Measurements from ENCODE around the gene JAKMIP3. TPM values are rescaled to one million over a fixed set of nuclear protein-coding genes. Genes with fewer than 3 reads are reported as not detected.

Gene JAKMIP3
- total and polyA plus RNA-seq, 2 donors (not counting 1 experiment from before 2014, with no cell fraction given): 0.17 to 0.21 TPM

GRCh38 chr10:132114953-132115520, 49.3 kb downstream of the JAKMIP3 start:
- no peaks in the 10 kb centered on the region for H3K36me3 ChIP-seq (replicated peaks in 1 of 2; ENCODE audit: control extremely low read depth in 1 of 2, control insufficient read depth in 1 of 2, extremely low read depth in 1 of 2, insufficient read depth in 2 of 2, low read length in 1 of 2)
- Mint-ChIP-seq H3K4me3 (no peak overlapping the region), H3K27ac (no peak overlapping the region), H3K9me3 (ENCODE audit: insufficient read depth) (no peaks in the 10 kb centered on the region), H3K27me3 (no peaks in the 10 kb centered on the region), H3K4me1 (no peaks in the 10 kb centered on the region)
- TF ChIP-seq EZH2 (IDR thresholded peaks at IDR 0.05; ENCODE audit: borderline replicate concordance, insufficient read depth, low read depth, low read length, poor library complexity, severe bottlenecking): no peak
- no peak for TF ChIP-seq CTCF (IDR thresholded peaks at IDR 0.05)
- no peaks in the 10 kb centered on the region for H3K27me3 ChIP-seq (replicated peaks in 1 of 4; ENCODE audit: control extremely low read depth in 1 of 4, control insufficient read depth in 3 of 4, insufficient read depth in 4 of 4, low read length in 3 of 4)
- no peak overlapping the region for H3K9ac ChIP-seq (ENCODE audit: low read length)
- no peaks in the 10 kb centered on the region for H3K79me2 ChIP-seq (ENCODE audit: control insufficient read depth, insufficient read depth, low read length)
- no peak for DNase-seq
- POLR2A ChIA-PET: no interaction called here
- CTCF ChIA-PET: interaction anchor here (0.6 kb wide), 1 partner anchor 15 kb away, joined by 3 read pairs; no protein-coding TSS in a partner anchor
- no peak for ATAC-seq (ENCODE audit: low read depth)
- no peak overlapping the region for H2AFZ ChIP-seq (ENCODE audit: insufficient read depth, low read depth, low read length, poor library complexity, severe bottlenecking)
- H3K4me3 ChIP-seq (ENCODE audit: control extremely low read depth in 1 of 5, extremely low read depth in 1 of 5, insufficient read depth in 1 of 5, low read depth in 2 of 5, low read length in 4 of 5): no peak overlapping the region
- 95% methylated on average over 24 of the region's 24 CpGs for WGBS (ENCODE audit: insufficient coverage)
- H3K27ac ChIP-seq (ENCODE audit: low read length in 2 of 2): no peak overlapping the region
- no peaks in the 10 kb centered on the region for H3K4me1 ChIP-seq (ENCODE audit: control insufficient read depth in 2 of 2, insufficient read depth in 2 of 2, low read length in 2 of 2)
- H3K4me2 ChIP-seq (replicated peaks; ENCODE audit: low read depth, low read length, poor library complexity, severe bottlenecking): no peak overlapping the region
- no peaks in the 10 kb centered on the region for H4K20me1 ChIP-seq (ENCODE audit: control insufficient read depth, insufficient read depth, low read length, poor library complexity, severe bottlenecking)
- H3K9me3 ChIP-seq (ENCODE audit: control extremely low read depth in 1 of 3, control insufficient read depth in 2 of 3, insufficient read depth in 1 of 3, low read length in 2 of 3): peaks cover 0 to 4% (median 0%) of the 10 kb centered on the region in 3 donors
- intact Hi-C loops (cut with micrococcal nuclease): no loop called here

Other genes with a start within 250 kb of the JAKMIP3 start
- 40.4 and 45.6 TPM in 2 replicates for gene PPP2R2D, start 164.9 kb upstream of the JAKMIP3 start, total RNA-seq
- gene PPP2R2D, start 164.9 kb upstream of the JAKMIP3 start, polyA plus RNA-seq: 24.8 and 25.8 TPM in 2 replicates
- gene BNIP3, start 84.0 kb upstream of the JAKMIP3 start, total RNA-seq: 10.3 and 10.9 TPM in 2 replicates
- 7.1 and 9.6 TPM in 2 replicates for gene BNIP3, start 84.0 kb upstream of the JAKMIP3 start, polyA plus RNA-seq
- 0.22 TPM in 1 of 2 replicates, not detected in the other for gene DPYSL4, start 121.0 kb downstream of the JAKMIP3 start, total RNA-seq
- gene DPYSL4, start 121.0 kb downstream of the JAKMIP3 start, polyA plus RNA-seq: 0.03 and 0.37 TPM in 2 replicates
- 16.8 and 20.0 TPM in 2 replicates for gene STK32C, start 242.0 kb downstream of the JAKMIP3 start, total RNA-seq
- 6.1 and 9.9 TPM in 2 replicates for gene STK32C, start 242.0 kb downstream of the JAKMIP3 start, polyA plus RNA-seq